HCT116 (cell line): ENCODE results near the gene NXPE3.

Source experiments
- CEBPB ChIP-seq: IDR thresholded peaks from 2 replicates; pipeline ENCODE4 v1.6.1; 2012; ENCODE audit warnings: low read depth
- CTCF ChIP-seq, 3 experiments: fragments of 200-600 bp in 1 of 3; sonication (generic) in 1 of 3; IDR thresholded peaks in 2 of 3; conservative IDR thresholded peaks in 1 of 3; 2 replicates each; pipeline ENCODE4 v1.5.1; 2012 to 2017; ENCODE audit warnings: low read depth in 2 of 3, low read length in 2 of 3, antibody characterized with exemption in 1 of 3, borderline replicate concordance in 1 of 3, control low read depth in 1 of 3, mild to moderate bottlenecking in 1 of 3, mixed read lengths in 1 of 3, mixed run types in 1 of 3, moderate library complexity in 1 of 3; ENCODE audit not compliant: insufficient read depth in 1 of 3
- EZH2 ChIP-seq: fragments of 200-600 bp; sonication (generic); IDR thresholded peaks from 2 replicates; pipeline ENCODE4 v1.6.1; 2017; ENCODE audit warnings: antibody characterized with exemption, mixed run types
- JUND ChIP-seq: IDR thresholded peaks from 2 replicates; pipeline ENCODE4 v1.6.1; 2012
- POLR2A ChIP-seq: IDR thresholded peaks from 2 replicates; pipeline ENCODE4 v1.7.0; 2011; ENCODE audit warnings: borderline replicate concordance; ENCODE audit not compliant: insufficient read depth, insufficient read length; ENCODE audit errors: extremely low read depth
- POLR2AphosphoS5 ChIP-seq: IDR thresholded peaks from 2 replicates; pipeline ENCODE4 v1.6.1; 2011; ENCODE audit warnings: mild to moderate bottlenecking, low read depth, low read length, moderate library complexity
- RAD21 ChIP-seq: IDR thresholded peaks from 2 replicates; pipeline ENCODE4 v1.6.1; 2012; ENCODE audit warnings: low read depth, mild to moderate bottlenecking
- REST ChIP-seq: IDR thresholded peaks from 2 replicates; pipeline ENCODE4 v1.6.1; 2012; ENCODE audit warnings: low read depth
- SIN3A ChIP-seq: IDR thresholded peaks from 2 replicates; pipeline ENCODE4 v1.6.1; 2012; ENCODE audit warnings: low read depth
- ZBTB33 ChIP-seq: IDR thresholded peaks from 2 replicates; pipeline ENCODE4 v1.6.1; 2011; ENCODE audit warnings: mild to moderate bottlenecking, low read length, moderate library complexity; ENCODE audit not compliant: insufficient replicate concordance; ENCODE audit errors: extremely low read depth
- ZNF274 ChIP-seq: fragments of 200-500 bp; sonication (Bioruptor generic); IDR thresholded peaks from 2 replicates; pipeline ENCODE4 v1.6.1; 2014; ENCODE audit warnings: mild to moderate bottlenecking, low read depth, low read length, inconsistent platforms

GRCh38 chr3:101868534-101869464, 89.8 kb downstream of the NXPE3 start:
- TF ChIP-seq SIN3A (no peak), CTCF (IDR thresholded peaks at IDR 0.05 in 2 of 3, conservative IDR thresholded peaks at IDR 0.05 in 1 of 3; ENCODE audit: borderline replicate concordance in 1 of 3, insufficient read depth in 1 of 3, low read depth in 2 of 3, low read length in 2 of 3) (no peak), REST (no peak), CEBPB (no peak; the same call in 1 of the 2 replicates), JUND (no peak), POLR2AphosphoS5 (no peak), EZH2 (no peak), ZBTB33 (no peak), RAD21 (no peak), POLR2A (no peak), ZNF274 (no peak)
